Activated gamma-delta T cell treated with Interleukin-2 at 50 U/mL for 16 hours (primary cell): Measurements from ENCODE around the gene TRAPPC6A.
A peak's percentile ranks its signal among the peaks of the same experiment; 100 is the strongest.

ENCODE experiments used
- DNase-seq: peaks from one replicate; pipeline ENCODE4 v3.0.0-alpha.2; 2020

TRAPPC6A gene

DNA sequence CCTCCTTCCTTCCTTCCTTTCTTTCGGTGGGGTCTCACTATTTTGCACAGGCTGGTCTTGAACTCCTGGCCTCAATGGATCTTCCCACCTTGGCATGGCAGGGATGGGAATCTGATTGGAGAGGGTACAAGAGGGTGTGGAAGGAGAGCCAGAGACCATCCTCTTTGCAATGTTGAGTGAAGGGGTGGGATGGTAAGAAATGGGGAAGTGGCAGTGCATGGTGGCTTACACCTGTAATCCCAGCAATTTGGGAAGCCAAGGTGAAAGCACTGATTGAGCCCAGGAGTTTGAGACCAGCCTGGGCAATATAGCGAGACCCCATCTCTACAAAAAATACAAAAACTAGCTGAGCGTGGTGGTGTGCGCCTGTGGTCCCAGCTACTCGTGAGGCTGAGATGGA, 6.1 kb upstream of the TRAPPC6A start:
- no peak for DNase-seq

DNA sequence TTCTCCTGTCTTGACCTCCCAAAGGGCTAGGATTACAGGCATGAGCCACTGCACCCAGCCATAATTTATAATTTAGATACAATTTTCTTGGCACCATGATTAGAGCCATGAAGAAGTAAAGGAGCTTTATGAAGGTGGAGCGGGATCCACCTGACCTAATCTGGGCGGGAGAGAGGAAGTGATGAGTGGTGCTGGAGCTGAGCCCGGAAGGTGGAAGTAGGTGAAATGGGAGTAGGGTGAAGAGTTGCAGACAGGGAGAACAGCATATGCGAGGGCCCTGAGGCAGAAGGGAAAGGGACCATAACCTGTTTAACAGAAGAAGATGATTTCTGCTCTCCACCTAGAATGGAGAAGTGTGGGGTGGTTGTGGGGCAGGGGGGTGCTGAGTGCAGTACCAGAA, 4.7 kb upstream of the TRAPPC6A start:
- no peak for DNase-seq

DNA sequence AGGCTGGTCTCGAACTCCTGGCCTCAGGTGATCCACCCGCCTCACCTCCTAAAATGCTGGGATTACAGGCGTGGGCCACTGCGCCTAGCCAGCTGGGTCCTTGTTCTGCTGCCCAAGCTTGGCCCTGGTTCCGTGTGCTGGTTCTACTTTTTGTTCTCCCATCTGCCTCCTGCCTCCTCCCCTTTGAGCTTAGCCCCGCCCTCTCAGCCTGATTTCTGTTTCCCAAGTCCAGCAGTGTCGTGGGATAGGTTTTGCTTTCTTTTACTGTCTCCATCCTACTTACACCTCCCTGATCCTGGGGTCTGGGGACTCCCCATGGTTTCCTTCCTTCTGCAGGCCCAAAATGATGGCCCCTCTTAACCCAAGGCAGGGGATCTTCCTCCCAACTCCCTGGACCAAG, 2.9 kb upstream of the TRAPPC6A start:
- DNase-seq: no peak

DNA sequence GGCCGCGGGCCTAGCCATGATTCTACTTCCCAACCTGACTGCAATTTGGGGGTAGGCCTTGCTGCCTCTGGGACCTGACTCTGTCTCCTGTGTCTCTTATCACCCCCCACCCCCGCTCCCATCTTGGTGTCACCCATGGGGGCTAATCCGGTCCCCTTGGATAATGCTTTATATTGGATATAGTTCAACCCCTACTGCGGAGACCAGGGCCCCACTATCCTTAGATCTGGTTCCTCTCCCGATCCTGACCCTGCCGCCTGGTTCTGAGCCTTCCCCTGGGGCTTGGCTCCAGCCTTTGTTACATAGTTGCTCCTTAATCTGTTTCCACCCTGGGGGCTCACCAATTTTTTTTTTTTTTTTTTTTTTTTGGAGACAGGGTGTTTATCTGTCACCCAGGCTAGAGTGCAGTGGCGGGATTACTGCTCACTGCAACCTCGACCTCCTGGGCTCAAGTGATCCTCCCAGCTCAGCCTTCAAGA, 1.9 kb upstream of the TRAPPC6A start:
- DNase-seq: no peak

DNA sequence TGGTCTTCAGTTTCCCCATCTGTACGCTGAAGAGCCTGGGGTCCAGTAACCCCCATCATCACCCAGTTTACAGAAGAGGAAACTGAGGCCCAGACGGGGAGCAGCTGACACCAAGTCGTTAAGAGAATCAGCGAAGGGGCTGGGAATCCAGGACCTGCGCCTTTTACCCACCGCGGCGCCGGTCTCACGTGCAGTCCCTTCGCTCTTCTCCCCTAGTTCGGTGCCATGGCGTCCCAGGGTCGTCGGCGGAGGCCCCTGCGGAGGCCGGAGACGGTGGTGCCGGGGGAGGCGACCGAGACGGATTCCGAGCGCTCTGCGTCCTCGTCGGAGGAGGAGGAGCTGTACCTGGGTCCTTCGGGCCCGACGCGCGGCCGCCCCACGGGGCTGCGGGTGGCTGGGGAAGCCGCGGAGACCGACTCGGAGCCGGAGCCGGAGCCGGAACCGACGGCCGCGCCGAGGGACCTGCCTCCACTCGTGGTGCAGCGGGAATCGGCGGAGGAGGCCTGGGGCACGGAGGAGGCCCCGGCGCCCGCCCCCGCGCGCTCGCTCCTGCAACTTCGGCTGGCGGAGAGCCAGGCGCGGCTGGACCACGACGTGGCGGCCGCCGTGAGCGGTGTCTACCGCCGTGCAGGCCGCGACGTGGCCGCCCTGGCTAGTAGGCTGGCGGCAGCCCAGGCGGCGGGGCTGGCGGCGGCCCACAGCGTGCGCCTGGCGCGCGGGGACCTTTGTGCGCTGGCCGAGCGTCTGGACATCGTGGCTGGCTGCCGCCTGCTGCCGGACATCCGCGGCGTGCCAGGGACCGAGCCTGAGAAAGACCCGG, 1.2 kb upstream of the TRAPPC6A start:
- peak; percentile 29 for DNase-seq

DNA sequence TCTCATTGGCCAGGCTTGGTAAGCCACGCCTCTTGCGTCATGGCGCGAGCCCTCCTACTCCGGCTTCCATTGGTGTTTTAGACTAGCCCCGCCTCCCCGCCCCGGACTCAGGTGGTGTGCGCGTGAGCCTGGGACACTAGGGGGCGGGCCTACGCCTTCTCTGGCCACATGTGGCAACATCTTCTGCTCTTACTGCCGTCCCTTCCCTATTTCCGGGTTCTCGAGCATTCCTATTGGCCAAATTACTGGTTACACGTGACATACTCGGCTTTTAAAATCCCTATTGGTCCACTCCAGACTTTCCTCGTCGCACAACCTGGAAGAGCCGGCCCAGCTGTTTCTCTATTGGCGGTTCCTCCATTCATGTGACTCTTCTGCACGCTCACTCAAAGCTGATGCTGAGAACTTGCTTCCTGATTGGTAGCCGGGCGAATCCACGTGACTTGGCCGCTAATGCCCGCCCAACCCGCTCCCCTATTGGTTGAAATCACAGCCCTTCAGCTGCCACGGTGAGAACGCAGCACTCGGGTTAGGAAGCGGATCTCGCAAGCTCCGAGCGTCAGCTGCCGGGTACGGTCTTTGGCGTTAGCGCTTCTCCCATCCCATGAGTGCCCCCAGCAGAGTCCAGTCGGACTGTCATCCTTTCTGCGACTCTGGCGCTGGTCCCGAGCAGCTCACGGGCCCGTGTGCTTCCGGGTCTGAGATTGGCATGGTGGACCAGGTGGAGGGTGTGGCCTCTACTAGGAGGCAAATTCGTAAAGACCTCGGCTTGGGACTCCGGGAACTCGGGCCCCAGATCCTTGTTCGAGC, 430 bp upstream of the TRAPPC6A start, which contains the start of gene BLOC1S3:
TSS of gene BLOC1S3 (plus strand) at position 523 of the 810 bp plus-strand sequence. CDS start 513 bp downstream, outside the sequence.
- DNase-seq: peak; percentile 100

DNA sequence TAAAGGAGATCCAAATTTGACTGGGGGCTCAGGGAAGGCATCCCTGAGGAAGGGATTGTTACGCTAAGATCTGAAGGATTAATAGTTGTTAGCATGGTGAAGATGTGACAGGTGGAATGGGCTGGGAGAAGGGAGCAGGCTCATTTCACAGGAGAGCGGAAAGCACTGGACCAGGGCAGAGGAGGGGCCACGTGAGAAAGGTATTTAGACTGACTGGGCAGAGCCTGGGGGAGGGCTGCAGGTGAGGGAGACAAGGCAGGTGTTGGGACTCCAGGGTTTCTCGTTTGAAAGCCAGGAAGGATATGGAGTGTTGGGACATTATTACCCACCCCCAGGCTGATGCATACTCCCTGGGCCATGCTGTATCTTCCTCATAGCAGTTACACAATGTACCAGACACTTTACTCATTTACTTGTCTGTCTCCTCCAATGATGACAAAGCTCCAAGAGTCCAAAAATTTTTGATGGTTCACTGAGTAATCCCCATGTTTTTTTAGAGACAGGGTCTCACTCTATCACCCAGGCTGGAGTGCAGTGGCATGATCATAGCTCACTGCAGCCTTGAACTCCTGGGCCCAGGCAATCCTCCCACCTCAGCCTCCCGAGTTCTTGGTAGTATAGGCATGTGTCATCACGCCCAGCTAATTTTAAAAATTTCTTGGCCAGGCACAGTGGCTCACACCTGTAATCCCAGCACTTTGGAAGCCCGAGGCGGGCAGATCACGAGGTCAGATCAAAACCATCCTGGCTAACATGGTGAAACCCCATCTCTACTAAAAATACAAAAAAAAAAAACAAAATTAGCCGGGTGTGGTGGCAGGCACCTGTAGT, 2.3 kb downstream of the TRAPPC6A start:
- DNase-seq: no peak

DNA sequence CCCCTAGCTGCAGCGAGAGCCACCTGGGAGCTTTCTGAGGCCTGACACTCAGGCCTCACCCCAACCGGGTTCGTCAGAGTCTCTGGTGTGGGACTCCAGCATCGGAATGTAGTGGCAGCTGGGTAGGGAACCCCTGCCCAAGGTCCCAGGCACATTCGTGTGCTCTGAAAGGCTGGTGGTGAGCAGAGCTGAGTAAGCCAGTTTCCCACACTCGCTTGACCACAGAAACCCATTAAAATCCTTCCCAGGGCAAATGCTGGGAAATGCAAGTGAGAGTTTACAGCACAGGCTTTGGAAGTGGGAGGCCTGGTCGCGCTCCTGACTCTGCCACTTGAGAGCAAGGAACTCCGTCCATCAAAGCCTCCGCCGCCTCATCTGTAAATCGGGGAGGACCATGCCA, 4.2 kb downstream of the TRAPPC6A start:
- DNase-seq: no peak

DNA sequence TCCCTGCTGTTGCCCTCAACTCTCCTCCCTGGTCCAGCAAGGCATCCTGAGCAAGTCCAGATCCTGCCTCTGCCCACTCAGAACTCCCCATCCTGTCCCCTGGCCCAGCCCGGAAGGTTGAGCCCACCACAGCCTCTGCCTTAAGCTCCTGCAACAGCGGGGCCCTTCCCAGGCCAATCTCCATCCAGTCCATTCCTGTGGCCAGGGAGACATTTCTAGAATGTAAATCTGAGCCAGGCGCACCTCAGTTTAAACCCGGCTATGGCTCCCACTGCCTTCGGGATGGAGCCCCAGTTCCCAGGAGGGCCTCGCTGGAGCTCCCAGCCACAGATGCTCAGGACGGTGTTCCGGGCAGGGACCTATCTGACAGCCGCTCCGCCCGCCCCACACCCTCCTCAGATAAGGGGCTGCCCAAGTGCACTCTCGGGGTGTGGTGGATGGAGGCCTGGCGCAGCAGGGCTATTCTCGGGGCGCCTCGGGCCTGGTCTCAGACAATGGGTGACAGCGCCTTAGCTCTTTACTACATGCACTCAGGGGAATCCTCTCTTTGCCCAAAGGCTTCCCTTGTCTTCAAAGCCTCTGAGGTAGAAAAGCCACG, 5.3 kb downstream of the TRAPPC6A start:
- no peak for DNase-seq

DNA sequence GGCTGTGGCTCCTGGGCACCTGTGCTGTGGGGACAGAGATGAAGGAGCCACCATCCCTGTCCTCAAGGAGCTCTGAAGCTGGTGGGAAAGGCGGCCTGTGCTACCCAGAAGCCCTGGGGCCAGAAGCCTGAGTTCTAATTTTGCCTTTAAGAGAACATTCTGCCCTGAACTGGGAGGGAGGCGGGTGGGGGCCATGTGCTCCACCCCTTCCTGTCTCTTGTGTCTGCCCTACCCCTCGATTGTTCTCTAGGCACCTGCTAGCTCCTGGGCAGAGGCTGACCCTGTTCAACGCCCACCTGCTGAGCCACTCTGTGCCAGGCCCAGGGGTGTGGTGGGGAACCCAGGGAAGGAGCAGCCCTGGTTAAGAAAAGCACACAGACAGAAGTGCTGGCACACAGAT, 5.9 kb downstream of the TRAPPC6A start:
- DNase-seq: peak; percentile 28

DNA sequence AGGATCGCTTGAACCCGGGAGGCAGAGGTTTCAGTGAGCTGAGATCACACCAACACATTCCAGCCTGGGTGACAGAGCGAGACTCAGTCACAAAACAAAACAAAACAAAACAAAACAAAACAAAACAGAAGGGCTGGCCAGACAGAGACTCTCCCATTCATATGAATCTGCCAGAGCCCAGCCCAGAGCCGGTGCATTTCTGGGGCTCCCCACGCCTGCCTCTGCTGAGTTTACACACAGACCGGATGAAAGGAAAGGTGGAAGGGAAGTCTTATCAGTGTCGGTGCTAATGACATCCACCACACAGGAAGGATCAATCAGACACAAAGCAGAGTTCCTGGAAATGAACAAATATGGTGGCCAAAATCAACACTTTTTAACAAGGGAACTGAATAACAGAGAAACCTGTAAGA, 6.8 kb downstream of the TRAPPC6A start:
- peak; percentile 37 for DNase-seq

DNA sequence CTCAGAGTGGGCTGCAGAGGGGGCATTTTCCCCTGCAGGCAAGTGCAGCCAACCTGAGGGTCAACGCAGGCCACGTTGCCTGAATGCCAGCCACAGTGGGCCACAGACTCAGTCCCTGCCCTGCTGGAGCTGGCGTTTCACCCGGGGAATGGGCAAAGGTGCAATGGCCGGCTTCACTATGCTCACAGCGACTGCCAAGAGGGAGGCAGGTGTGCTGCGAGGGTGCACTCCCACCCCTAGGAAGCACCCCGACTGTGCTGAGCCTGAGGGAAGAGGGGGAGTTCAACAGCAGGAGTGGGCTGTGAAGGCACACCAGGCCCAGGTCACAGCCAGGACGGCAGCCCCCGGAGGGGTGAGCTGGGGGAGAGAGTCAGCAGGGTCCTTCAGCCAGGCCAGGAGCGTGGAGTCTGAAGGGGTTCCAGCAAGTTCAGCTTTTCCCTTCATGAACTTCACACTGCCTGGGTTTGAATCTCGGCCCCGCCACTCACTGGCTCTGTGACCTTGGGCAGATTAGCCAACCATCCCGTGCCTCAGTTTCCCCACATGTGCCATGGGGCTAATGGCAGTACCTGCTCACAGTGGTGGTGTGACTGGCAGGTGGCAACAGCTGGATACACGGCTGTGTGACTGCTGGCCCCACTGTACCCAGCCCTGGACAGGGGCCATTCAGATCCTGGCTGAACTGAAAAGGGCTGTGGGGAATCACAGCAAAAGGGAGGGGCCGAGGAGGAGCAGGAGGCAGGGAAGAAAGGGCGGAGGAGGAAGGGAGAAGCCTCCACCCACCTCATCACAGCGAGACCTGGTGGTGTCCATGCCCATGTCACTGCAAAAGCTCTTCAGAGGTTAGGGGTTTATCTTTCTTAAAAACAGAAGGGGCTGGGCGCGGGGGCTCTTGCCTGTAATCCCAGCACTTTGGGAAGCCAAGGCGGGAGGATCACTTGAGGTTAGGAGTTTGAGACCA, 7.6 kb downstream of the TRAPPC6A start:
- no peak for DNase-seq

DNA sequence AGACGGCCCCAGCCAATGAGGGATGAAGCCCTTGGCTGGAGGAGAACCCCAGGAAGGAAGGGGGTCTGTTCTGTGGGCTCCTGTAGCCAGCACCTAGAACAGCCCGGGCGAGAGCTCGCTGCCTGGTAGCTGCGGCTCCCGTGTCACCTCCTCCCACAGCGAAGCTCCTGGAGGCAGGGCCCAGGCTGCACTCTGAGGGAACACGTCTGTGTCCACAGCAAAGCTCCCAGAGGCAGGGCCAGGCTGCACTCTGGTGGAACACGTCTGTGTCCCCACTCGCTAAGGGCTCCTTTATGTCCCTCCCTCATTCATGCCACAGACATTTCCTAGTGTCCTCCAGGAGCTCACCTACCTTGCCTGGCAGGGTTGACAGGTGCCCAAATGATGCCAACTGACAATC, 8.4 kb downstream of the TRAPPC6A start:
- no peak for DNase-seq

DNA sequence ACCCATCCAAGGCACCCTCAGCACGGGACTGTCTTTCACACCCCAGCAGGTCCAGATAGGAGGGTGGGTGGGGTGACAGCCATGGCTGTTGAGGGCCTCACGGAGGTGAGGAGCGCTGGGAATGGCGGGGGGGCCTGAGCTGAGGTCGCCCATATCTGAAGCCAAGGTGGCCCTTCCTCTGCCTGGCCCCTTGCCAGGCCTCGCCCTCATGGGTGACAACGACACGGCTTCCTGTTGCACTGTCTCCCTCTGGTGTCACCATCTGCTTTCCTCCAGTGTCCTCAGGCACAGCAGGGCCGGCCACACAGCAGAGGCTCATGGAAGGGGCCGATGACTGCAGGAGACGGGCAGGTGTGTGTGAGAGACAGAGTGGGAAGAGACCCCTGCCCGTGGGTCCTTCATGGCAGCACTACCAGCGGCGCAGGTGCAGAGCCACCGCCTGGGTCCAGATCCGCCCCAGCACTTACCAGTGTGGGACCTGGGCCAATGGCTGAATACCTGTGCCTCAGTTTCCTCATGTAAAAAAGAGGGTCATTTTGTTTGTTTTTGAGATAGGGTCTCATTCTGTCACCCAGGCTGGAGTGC, 9.2 kb downstream of the TRAPPC6A start:
- no peak for DNase-seq

DNA sequence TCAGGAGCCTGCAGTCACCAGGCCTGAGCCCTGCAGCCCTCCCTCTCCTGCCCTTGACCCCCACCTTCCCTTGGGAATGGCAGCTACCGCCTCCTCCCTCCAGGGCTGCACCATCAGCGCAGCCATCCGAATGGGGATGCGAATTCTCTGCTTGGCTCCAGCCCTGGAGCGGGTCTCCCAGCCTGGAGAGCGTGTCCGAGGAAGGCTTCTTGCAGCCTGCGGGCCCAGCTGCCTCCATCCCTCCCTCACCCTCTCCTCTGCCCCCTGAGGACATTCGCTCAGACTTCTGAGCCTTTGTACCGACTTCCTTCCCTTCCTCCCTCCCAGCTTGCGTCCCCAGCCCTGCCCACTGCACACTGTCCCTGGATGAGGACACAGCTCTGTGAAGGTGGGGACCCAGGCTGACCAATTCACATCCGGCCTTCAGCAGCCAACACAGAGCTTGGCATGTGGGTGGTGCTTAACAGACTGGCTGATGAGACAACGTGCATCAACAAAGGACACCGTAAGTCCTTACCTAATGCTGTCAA, 11.2 kb downstream of the TRAPPC6A start:
- DNase-seq: no peak

DNA sequence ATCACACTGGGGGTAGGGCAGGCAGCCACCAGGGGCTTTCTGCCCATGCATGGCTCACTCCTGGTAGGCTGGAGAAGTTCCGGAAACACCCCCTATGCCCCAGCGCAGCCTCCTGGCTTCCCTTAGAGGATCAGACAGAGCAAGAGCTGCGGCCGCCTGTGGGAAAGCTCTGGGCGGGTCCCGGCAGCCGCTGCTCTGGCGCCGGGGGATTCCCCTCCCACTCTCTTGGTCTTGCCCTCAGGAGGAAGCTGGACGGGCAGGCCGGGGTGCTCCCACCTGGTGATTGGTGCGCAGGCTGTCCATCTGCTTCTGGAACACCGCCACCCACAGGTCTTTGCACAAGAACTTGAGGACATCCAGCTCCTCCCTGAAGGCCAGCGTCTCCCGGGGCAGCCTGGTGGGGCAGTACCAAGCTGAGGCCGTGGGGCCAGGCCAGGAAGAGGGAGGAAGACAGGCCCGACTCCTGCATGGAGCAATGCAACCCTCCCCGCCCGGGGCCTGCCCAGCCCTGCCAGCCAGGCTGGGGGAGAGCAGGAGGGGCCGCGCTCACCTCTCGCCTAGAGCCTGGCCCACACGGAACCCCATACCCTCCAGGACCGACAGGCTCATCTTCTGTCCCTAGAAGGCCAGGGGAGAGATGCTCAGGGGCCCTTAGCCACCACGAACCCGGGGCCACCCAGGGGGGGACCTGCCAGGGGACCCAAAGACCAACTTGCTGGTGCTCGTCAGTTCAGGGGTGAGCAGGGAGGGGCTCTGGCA, 13.3 kb downstream of the TRAPPC6A start:
- no peak for DNase-seq

DNA sequence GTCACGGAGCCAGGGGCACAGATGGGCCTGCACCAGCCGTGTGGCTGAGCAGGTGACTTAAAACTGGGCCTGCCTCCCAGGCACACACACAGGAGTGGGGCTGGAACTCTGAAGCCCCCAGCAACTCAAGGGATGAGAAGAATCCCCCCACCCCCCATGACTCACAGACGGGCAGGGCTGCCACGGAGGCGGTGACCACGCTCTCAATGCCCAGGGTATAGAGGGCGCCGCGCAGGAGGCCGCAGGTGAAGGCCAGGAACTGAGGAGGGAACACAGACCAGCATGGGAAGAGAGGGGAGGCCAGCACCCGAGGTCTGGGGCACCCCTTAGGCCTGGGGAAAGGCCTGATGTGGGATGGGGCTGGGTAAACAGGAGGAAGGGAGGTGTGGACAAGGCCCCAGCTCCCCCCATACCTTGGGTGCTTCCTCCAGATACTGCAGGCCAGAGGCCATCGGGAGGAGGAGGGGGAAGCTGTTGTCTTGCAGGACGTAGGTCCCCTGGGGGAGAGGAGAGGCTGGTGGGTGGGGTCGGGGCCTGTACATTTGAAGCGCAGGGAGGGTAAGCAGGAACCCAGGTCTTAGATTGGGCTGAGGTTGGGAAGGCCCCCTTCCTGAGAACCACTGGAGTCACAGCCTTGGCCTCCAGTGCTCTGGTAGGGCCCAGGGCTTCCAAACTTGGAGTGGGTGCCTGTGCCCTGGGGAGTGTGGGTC, 14.1 kb downstream of the TRAPPC6A start:
- DNase-seq: no peak

DNA sequence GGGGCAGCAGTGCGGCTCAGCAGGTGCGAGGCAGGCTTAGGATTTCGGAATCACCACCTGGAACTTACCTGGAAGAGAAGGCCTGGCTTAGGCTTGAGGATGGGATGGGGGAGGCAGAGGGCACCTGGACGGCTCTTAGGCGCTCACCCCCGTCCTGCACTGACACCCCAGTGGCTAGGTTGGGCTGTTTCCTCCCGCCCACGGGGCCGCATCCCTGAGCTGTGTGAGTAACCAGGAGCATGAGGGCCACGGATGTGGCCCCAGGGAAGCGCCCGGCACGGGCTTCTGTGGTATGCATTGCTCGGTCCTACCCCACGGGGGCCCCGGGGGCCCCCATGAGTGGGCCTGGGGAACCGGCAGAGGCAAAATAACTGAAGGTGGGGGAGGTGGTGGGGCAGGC, 14.9 kb downstream of the TRAPPC6A start:
- DNase-seq: no peak

DNA sequence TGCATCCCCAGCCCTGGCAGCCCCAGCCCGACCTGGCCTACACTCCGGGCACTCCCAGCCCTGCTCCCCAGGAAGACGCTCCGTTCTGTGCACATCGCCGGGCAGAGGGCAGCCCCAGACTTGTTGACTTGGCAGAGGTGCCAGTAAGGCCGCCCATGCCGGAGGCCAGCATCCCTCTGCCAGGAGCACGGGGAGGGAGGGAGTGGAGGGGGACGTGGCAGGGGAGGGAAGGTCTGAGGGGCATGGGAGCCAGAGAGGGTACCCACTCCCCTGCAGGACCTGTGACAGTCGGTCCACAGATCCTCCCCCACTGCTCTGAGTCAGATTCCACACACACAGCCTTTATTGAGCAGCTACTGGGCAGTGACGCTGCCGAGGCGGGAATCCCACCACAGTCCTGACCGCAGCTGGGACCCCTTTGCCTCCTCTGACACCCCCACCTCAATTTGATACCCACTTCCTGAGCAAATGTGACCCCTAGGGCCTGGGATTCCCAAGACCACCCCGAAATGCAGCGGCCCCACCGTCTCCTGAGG, 15.4 kb downstream of the TRAPPC6A start:
- DNase-seq: no peak
